ENCODE measurements around the gene PRPF6.

The PRPF6 gene, protein sequence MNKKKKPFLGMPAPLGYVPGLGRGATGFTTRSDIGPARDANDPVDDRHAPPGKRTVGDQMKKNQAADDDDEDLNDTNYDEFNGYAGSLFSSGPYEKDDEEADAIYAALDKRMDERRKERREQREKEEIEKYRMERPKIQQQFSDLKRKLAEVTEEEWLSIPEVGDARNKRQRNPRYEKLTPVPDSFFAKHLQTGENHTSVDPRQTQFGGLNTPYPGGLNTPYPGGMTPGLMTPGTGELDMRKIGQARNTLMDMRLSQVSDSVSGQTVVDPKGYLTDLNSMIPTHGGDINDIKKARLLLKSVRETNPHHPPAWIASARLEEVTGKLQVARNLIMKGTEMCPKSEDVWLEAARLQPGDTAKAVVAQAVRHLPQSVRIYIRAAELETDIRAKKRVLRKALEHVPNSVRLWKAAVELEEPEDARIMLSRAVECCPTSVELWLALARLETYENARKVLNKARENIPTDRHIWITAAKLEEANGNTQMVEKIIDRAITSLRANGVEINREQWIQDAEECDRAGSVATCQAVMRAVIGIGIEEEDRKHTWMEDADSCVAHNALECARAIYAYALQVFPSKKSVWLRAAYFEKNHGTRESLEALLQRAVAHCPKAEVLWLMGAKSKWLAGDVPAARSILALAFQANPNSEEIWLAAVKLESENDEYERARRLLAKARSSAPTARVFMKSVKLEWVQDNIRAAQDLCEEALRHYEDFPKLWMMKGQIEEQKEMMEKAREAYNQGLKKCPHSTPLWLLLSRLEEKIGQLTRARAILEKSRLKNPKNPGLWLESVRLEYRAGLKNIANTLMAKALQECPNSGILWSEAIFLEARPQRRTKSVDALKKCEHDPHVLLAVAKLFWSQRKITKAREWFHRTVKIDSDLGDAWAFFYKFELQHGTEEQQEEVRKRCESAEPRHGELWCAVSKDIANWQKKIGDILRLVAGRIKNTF

DNA sequence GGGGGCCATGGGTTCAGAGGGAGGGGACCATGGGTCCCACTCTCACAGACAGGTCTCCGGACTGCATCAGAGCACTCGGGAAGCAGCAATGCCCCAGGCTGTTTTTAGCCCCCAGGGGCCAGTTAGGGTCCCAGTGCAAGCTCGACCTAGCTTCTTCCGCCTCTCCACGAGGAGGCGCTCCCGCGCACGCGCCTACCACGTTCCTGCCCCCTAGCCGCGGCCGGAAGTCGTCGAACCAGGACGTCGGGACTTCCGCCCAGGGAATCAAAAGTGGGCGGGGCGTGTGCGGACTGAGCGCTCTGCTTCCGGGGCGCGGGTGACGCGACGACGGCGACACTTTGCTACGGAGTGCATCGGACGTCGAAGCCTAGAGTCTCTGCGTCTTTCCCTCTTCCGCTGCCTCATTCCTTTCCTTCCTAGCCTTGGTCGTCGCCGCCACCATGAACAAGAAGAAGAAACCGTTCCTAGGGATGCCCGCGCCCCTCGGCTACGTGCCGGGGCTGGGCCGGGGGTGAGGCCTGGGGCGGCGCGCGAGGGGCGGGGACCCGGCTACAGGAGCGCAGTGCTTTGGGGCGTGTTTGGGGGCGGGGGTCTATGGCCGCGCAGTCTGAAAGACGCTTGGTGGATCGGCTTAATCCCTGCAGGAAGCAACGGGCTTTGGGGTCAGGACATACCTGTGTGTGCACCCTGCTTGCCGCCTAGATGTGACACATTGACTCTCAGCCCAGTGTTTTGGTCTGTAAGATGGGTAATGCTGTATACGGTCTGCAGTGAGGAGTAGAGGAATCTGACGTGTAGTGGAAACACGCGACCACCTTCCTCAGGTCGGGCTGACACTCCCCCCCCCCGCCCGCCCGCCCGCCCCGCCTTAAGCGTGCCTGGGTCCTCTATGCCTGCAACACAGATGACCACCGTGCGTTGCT, at the start of gene PRPF6:
PRPF6 (plus strand) TSS at position 327 of the 923 bp plus-strand sequence; CDS start at position 441, 114 bp downstream.
- peak; percentile 99 for DNase-seq

- DNase-seq = no peak
Observed at GRCh38 chr20:63931735-63932134, 49.2 kb upstream of the PRPF6 start.

- no peak for DNase-seq
Observed at GRCh38 chr20:63932606-63933160, 48.2 kb upstream of the PRPF6 start.

DNA sequence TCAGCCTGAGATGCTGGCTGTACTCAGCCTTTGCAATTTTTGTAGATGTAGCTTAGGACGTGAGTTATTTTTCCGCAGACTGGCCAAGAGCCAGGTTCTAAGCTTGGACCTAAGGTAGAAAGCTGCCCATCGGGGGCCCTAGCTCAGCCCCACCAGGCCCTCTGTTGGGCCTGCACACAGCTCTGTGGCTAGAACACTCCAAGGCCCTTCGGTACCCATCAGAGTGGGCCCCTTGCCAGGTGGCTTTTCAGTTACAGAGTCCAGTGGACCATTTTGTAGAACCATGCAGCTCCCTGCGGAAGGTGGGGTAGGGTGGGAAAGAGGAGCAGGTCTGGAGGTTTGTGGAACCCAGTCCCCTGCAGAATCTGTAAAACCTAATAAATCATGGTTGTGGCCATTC, 47.3 kb upstream of the PRPF6 start:
- no peak for DNase-seq

GRCh38 chr20:63934271-63935068, 46.5 kb upstream of the PRPF6 start:
- no peak for DNase-seq

- DNase-seq = no peak
Observed at GRCh38 chr20:63935447-63935846, 45.5 kb upstream of the PRPF6 start.

- no peak for DNase-seq
Observed at GRCh38 chr20:63937596-63937995, 43.3 kb upstream of the PRPF6 start.

DNA sequence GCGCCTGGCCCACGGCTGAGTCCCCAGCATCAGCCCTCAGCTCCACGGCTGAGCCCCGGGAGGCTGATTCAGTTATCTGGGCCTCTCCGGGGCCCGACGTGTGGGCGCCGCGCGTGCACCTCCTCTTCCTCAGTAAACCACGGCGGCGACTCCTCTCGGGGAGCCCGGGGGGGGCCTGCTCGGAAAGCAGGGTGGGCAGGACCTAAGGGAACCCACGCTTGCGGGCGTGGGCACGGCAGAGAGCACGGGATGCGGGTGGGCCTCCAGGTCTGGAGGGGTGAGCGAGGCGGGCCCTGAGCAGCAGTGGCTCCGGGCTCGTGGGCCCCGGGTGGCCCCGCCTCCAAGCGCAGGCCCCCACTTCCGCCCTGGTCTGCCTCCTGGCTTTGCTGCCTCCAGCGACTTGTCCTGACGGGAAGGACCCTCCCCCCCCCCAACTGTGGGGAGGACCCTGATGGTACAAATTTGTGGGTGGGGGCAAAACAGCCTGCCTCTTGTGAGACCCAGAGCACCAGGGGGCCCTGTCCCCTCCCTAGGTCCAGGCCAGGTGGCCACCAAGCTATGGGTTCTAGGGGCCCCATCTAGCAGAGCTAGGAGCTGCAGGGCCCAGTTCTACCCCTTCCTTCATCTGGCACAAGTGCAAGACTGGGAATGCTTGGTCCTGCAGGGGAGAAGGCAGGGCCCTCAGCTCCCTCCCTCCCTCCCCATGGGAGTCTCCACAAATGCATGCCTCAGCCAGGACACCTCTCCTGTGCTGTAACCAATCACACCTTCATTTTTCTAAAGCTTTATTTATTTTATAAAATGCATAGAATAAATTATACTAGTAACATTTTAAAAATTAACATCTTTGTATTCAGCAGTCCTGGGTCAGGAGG, 41.6 kb upstream of the PRPF6 start:
- no peak for DNase-seq

GRCh38 chr20:63940071-63940471, 40.9 kb upstream of the PRPF6 start:
- DNase-seq = no peak

- DNase-seq = no peak
Observed at GRCh38 chr20:63940472-63941266, 40.3 kb upstream of the PRPF6 start.

- no peak for DNase-seq
Observed at GRCh38 chr20:63941282-63942081, 39.5 kb upstream of the PRPF6 start.

GRCh38 chr20:63942250-63942951, 38.5 kb upstream of the PRPF6 start:
- DNase-seq = no peak

DNA sequence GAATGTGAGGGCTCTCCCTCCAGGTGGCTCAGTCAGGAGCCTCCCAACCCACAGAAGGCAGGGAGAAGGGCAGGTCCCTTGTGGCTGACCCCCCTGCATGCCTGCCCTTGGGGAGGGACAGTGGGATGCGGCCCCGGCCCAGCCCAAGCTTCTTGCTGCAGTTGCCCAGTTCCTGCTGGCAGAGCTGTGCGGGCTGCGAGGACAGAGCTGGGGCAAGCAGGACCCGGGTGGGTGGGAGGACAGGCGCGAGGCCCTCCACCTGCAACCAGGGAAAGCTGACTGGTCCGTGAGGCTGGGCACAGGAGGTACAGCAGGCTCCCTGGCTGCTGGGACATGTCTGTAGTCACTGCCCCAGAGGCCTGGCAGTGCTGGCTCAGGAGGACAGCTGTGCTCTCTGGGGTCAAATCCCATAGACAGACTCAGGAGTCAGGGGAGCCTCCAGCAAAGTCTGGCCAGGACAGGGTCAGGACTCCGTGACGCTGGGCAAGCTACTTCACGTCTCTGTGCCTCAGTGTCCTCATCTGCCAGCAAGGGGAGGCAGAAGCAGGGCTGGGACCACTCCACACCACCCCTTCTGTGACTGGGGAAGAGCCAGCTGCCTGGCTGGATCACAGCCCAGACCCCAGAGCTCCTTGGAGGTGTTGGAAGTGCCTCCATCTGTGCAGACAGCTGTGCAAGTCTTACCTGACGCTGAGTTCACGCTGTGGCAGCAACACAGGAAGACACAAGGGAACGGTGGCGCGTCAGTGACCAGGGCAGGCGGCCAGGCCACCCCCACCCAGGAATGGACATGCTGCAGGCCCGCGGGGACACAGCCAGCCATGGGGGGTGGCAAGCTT, 37.7 kb upstream of the PRPF6 start:
- no peak for DNase-seq

- DNase-seq = no peak
Observed at GRCh38 chr20:63943808-63944077, 37.2 kb upstream of the PRPF6 start.

GRCh38 chr20:63944078-63944941, 36.6 kb upstream of the PRPF6 start:
- no peak for DNase-seq

GRCh38 chr20:63945031-63945658, 35.8 kb upstream of the PRPF6 start:
- no peak for DNase-seq

All from RPMI8226 (cell line).